HG03575 (cell line): ENCODE measurements around the gene IL34.

Experiments
- ATAC-seq: cut with Tn5 transposase; IDR thresholded peaks from one replicate; pipeline ENCODE4 v1.9.1; 2021; ENCODE audit not compliant: unreplicated experiment, insufficient number of reproducible peaks, low FRiP score; ENCODE audit errors: extremely low read depth

The IL34 gene

GRCh38 chr16:70684146-70685060 lies 38.0 kb downstream of the IL34 start:
- no peak for ATAC-seq

- ATAC-seq, result no peak
Observed at GRCh38 chr16:70685061-70685937, 38.9 kb downstream of the IL34 start.

- no peak for ATAC-seq
Observed at GRCh38 chr16:70685938-70686375, 39.6 kb downstream of the IL34 start, which contains the start of gene MTSS2. MTSS2 (minus strand) TSS chr16:70686053; CDS start chr16:70685791, 262 bp downstream.

GRCh38 chr16:70686376-70687101 lies 40.2 kb downstream of the IL34 start:
- no peak for ATAC-seq

GRCh38 chr16:70687102-70687511 lies 40.7 kb downstream of the IL34 start:
- ATAC-seq, result no peak

- no peak for ATAC-seq
Observed at GRCh38 chr16:70687671-70688245, 41.4 kb downstream of the IL34 start.

GRCh38 chr16:70688246-70688742 lies 41.9 kb downstream of the IL34 start:
- no peak for ATAC-seq

GRCh38 chr16:70689035-70689969 lies 42.9 kb downstream of the IL34 start:
- ATAC-seq, result no peak

- no peak for ATAC-seq
Observed at GRCh38 chr16:70689970-70690891, 43.9 kb downstream of the IL34 start.

- no peak for ATAC-seq
Observed at GRCh38 chr16:70691223-70692129, 45.1 kb downstream of the IL34 start.

GRCh38 chr16:70692130-70692872 lies 45.9 kb downstream of the IL34 start:
- ATAC-seq, result no peak

GRCh38 chr16:70692873-70693671 lies 46.7 kb downstream of the IL34 start:
- ATAC-seq, result no peak

- ATAC-seq, result no peak
Observed at GRCh38 chr16:70694088-70694867, 47.9 kb downstream of the IL34 start.

- ATAC-seq, result no peak
Observed at GRCh38 chr16:70694868-70695218, 48.5 kb downstream of the IL34 start.
